HG03064 (cell line): ENCODE measurements around the gene F3.

ENCODE experiments used
- ATAC-seq: cut with Tn5 transposase; IDR thresholded peaks from one replicate; pipeline ENCODE4 v1.9.1; 2021; ENCODE audit warnings: low read depth; ENCODE audit not compliant: unreplicated experiment

The F3 gene

GRCh38 chr1:94553323-94553730 is 11.8 kb upstream of the F3 start:
- ATAC-seq, result no peak

GRCh38 chr1:94552071-94552586 is 10.6 kb upstream of the F3 start:
- no peak for ATAC-seq

- no peak for ATAC-seq
Observed at GRCh38 chr1:94551449-94551848, 9.9 kb upstream of the F3 start.

DNA sequence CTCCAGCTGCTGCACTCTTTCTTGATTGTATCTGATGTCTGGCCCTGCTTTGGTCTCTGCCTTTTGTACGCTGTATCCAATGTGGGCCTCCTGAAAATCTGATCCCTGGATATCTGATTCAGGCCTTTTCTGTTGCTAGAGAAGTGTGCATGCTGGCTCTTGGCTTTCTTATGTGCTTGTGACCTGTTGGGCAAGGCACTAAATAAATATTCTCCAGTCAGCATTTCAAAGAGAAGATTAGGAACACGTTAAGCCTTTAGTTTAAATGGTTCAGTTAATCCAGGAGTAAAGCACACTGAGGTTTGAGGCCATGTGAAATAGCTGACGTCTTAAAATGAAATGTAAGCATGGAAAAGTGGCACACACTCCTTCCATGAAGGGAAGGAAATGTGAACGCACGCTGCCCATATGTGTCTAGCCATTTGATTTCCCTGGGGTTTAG is 9.3 kb upstream of the F3 start:
- ATAC-seq, result no peak

- ATAC-seq, result no peak
Observed at GRCh38 chr1:94550396-94550795, 8.8 kb upstream of the F3 start.

GRCh38 chr1:94549706-94550105 is 8.1 kb upstream of the F3 start:
- no peak for ATAC-seq

- ATAC-seq, result no peak
Observed at GRCh38 chr1:94544706-94545490, 3.3 kb upstream of the F3 start.

DNA sequence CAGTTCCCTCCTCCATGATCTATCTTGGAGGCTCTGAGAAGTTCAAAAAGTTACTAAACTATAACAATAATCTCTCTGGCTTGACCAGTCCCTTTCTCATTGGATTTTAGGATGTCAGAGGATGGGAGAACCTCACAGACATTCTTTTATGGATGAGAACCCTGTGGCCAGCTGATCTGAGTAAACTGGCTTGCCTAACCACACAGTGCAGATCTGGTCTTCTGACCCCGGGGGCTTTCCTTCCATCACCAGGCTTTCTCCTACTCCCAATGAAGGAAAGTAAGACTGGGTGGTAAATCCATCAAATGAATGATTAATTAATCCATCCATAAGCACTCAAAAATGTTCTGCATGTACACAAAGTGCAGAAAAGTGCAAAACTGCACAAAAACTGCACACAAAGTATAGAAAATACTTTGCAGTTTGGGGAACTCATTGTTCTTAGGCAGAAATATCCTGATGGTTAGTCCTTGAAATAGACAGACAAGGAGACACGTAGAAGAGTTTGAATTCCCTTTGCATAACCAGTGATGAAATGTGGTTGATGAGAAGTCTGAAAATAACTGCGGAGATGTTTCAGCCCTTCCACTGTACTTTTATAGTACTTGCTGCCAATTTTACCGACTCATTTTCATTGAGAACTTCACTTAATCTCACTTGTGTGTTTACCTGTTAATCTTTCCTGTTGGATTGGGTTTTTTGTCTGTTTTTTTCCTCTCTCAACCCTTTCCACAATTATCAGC is 2.5 kb upstream of the F3 start:
- no peak for ATAC-seq

GRCh38 chr1:94543001-94543400 is 1.4 kb upstream of the F3 start:
- no peak for ATAC-seq

GRCh38 chr1:94542088-94542870 is 720 bp upstream of the F3 start:
- peak; percentile 22 for ATAC-seq

GRCh38 chr1:94540440-94541245 is 916 bp downstream of the F3 start:
- no peak for ATAC-seq

DNA sequence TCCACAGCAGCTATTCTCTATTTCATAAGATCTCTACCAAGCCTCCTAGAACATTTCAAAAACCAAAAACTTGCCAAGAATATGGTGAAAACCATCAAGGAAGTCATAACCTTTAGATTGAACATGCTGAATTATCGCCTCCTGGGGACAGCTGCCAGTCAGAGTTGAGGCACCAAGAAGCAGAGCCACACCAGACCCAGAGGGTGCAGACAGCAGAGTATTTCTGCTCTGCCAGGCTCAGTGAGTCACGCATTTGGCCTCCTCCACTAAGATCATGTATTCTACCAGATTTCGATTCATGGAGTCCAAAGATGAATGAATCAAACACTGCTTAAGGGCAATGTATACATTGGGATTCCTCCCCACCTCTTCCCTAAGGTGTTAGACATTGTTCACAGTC is 2.1 kb downstream of the F3 start:
- ATAC-seq, result no peak

DNA sequence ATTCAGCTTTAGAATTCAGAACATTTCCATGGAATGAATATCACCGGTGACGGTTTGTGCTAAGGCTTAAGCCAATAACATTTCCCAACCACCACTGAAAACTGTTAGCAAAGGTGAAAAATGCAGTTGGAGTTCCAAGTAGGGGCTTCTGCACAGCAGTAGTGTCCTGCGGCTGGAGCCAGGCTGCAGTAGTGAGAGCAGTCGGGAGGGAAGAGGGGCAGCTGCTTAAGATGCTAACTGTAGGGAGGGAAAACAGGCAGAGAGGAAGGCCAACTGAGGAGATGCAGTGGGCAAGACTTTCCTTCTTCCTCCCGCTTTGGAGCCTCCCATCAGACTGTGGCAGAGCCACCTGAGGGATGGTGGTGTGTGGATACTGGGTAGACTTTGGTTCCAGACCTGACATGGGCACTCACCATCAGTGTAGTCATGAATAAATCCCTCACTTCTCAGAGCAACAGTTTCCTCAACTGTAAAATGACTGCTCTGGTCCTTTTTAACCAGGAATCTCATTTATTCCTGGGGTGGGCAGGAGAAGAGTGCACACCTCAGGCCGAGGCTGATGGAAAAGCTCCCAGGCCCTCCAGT is 3.2 kb downstream of the F3 start:
- ATAC-seq, result no peak

DNA sequence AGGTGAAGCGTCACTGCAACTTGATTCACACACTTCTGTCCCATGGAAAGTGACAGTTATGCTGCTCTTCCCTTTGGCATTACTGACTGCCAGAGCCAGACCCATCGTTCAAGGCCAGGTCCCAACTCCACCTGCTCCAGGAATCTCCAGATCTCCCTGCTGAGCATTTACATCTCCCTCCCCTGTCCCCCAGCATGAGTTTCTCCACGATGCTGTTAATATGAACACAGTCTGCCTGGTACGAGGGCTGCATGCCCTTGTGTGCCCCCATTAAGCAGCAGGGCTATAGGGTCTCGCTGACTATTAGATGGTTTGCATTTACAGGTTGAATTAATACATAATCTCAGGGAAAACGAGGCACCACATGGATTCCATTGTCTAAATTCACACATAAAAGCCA is 4.3 kb downstream of the F3 start:
- ATAC-seq, result no peak

DNA sequence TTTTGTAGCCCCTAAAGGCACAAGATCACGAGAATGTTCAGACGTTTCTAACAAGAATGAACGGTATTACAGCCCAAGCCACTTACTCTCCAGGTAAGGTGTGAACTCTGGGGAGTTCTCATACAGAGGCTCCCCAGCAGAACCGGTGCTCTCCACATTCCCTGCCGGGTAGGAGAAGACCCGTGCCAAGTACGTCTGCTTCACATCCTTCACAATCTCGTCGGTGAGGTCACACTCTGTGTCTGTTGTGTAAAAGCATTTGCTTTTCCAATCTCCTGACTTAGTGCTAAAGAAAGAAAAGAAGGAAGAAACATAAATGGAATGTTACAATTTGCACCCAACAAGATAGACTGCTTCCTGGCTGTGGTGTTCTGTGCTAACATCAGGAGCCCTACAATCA is 5.7 kb downstream of the F3 start:
- ATAC-seq, result no peak

GRCh38 chr1:94535095-94535494 is 6.5 kb downstream of the F3 start:
- no peak for ATAC-seq

- no peak for ATAC-seq
Observed at GRCh38 chr1:94532077-94532476, 9.5 kb downstream of the F3 start.

DNA sequence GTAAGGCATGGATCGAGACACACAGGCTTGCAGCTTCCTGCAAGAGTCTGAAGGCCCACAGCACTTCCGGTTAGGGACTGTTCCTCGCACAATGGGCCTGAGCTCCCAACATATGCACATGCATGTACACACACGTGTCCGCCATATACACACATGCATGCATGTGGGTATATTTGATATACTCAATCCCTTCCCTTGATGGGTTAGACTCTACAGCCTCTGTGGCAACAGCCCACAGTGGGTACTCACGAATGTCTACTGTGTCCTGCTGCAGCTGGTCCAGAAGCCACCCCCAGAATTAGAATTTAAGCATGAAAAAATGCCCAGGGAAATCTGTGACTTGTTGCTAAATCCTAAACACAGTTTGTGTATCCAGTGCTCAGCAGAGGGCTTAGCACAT is 9.9 kb downstream of the F3 start:
- ATAC-seq, result no peak

DNA sequence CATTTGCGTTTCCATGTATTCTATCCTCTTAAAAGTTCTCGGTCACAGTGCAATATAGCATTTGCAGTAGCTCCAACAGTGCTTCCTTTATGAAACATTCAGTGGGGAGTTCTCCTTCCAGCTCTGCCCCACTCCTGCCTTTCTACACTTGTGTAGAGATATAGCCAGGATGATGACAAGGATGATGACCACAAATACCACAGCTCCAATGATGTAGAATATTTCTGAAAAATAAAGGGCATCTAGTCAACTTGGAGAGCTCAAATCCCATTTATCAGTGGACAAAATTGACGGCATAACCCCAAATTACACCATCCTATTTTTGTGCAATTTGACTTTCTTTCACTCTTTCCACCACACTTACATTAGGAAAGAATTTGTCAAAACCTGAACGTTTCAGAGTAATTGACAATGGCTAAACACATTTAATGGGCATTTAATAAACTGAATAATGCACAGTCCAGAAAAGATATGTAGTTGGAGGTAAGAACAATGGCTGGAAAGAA is 11.1 kb downstream of the F3 start:
- no peak for ATAC-seq

DNA sequence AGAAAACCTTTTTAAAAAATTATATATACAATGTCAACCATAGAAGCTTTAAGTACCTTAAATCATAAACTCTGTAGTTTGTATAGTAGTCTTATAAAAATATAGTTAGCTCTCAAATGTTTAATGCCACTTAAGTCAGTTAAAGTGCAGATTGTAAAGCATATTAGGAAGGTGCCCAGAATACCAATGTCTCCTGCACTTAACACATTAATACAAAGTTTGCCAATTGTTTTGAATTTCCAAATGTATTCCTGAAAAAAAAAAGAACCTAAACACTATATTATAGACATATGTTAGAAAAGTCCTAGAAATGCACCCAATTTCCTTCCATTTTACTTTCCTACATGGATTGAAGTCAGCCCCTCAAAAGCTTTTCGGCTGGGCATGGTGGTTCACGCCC is 12.1 kb downstream of the F3 start:
- no peak for ATAC-seq
